ENCODE results near the gene CCDC74B.
"Not testable (repeated sequence)": the region's sequence is repeated elsewhere in the genome, so short reads cannot be mapped to it uniquely, and the experiment has no call there.

The CCDC74B gene

DNA sequence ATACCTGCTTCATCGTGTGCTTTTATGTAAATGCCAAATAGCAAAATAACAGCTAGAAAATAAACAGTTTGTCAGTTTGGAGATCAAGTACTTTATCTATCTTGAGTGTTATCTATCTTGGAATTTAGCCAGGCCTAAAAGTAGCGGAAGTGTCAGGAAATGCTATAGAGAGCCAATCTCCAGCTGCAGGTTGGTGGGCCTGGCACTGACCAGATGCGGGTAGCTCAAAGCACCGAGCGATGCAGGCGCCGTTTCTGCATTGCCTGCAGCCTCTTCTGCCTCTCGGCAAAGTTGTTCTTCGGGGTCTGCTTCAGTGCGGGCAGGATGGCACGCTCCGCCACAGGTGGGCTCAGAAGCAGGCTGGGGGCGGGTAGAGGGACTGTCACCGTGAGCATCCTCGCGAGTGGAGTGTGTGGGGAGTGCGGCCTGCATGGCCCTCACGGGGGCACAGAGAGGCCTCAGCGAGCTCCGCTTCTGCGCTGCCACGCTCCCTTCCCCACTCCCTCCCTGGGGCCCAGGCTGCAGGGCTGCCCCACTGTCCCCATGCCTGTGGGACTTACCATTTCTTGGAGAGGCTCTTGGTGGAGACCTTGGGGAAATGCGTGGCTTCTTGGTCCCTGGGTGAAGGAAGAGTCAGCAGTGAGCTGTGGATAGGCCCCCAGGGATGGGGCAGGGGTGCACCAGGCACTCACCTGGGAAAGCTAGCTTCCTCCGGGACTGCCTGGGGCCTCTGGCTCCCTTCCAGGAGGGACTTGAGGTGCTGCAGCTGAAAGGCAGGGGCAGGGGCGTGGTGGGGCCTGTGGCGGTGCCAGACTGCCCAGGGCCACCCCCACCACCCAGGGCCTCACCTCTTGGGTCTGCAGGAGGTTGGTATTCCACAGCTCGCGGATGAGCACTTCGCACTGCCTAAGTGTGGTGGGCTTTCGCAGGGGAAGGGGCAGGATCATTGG lies 5.3 kb downstream of the CCDC74B start:
- DNase-seq (ENCODE audit: insufficient read length, low spot score); FAIRE-seq: not testable (repeated sequence)

DNA sequence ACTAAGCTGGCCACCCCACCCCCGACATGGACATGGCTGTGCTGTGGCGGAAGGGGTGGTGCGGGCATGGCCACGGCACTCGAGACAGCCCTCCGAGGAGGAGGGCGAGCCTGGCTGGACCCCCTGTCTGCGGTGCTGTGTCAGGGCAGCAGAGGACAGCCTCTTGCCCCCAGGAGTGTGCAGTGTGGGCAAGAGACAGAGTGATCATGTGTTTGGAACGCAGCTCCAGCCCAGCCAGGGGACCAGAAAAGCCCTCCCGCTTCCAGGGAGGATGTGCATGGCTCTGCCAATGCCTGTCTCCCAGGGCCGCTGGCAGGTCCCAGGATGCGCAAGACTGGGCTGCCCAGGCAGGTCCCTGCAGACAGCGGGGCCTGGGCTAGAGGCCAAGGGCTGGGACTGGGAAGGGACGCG lies 6.1 kb downstream of the CCDC74B start:
- not testable (repeated sequence) for DNase-seq (ENCODE audit: insufficient read length, low spot score); FAIRE-seq

DNA sequence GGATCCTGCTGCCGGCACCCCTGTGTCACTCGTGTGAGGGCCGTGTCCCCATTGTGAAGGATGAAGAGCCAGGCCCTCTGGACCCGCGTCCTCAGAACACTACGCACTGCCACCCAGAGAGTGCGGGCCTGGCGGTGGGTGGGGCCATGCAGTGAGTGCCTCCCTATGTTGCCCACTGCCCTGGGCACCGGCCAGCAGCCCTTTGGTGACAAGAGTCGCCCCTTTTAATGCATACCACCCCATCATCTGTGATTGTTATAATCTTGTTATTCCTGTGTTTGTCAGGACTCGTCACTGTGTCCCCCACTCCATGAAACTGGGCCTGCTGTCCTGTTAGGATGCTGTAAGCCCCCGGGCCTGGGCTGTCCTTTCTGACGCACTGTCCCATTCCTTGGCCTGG lies 6.6 kb downstream of the CCDC74B start:
- not testable (repeated sequence) for DNase-seq (ENCODE audit: insufficient read length, low spot score); FAIRE-seq

DNA sequence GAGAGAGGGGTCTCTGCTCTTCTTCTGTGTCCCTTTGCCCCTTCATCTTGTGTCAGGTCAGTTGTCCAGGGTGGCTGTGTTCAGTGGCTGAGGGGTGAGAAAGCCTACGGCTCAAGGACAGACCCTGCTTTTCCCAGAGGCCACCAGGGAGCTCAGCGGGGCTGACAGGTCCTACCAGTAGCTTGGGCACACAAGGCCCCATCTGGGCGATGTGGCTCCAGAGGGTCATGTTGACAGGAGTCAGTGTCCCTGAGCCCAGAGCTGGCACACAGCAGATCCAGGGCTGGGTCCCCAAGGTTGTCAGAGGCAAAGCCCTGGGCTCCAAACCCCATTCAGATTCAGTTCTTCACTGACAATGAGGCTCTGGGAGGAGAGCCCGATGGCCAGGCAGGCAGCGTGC lies 7.8 kb downstream of the CCDC74B start:
- DNase-seq (ENCODE audit: insufficient read length, low spot score); FAIRE-seq: not testable (repeated sequence)

DNA sequence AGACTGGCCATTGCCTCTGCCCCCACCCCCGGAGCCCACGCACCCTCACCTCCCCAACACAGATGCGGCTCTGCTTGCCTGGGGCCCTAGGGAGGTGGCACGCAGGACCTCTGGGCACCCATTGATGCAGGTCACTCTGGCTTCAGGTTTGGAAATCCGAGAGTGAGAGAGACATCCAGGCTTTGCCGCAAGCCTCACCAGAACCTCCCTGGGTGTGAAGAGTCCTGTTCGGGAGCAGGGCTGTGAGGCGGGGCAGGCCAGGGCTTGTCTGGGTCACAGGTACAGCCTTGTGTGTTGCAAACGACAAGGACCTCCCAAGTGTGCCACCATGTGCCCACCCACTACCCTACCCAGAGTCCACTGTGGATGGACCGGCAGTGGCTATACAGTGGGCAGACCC lies 8.4 kb downstream of the CCDC74B start:
- DNase-seq (ENCODE audit: insufficient read length, low spot score); FAIRE-seq: not testable (repeated sequence)

DNA sequence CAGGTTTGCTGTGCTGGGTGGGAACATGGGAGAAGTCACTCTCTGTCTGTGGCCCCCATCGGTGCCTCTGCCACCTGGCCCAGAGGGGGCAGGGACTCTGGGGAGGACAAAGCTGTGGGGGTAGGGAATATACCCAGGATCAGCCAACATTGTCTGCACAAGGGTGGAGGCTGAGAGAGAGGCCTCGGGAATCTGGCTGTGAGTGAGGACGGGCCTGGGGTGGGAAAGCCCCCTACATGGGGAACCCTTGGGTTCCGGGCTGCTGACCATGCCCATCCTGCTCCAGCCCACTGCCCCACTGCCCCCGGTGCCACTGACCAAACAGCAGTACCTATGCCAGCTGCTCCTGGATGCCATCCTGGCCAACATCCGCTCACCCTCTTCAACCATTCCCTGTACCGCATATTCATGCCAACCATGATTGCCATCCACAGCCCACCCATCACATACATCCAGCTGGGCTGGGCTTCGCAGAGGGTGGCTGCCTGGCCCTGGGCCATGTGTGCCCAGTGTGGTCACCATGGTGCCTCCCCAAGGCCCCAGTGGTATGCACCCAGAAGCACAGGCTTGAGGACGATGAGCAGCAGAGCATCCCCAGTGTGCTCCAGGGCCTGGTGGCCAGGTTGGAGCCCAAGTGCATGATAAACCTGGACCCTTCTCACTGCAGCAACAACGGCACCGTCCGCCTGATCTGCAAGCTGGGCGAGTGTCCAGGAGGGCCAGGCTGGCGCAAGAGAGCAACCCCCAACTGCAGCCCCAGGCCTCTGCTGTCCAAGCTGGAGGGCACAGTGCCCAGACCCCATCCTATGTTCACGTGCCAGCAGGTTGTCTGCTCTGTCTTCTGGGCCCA lies 9.0 kb downstream of the CCDC74B start:
- no peak for DNase-seq (ENCODE audit: insufficient read length, low spot score)
- no peak for FAIRE-seq
- no peak for TF ChIP-seq POLR2A (IDR thresholded peaks at IDR 0.05; ENCODE audit: low read depth, low read length)

DNA sequence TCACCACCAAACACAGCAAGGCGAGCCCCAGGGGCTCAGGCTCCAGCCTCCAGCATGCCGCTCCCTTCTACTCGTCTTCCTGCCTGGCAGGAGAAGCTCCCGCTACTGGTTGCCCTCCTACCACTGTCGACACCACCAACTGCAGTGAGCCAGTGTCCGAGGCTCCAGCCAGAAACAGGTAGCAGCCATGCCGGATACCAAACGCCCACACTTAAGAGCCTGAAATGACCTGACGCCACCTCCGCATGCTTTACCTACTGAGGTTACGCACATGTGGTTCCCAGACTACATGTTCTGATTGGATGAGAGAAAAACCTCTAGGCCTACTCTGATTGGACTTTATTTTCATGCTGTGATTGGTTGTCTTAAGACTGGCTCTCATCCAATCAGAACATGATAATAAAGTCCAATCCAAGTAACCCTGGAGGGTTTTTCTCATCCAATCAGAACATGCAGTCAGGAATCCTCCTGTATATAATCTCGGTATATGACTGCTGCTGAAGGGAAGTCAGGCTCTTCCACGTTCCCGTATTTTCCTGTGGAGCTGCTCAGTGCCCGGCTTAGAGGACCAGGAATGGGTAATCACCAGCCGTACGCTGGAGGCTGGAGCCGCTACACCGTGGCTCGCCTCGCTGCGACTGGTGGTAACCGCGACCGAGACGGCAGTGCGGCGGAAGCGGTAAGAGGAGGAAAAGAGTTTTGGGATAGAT lies 15.6 kb downstream of the CCDC74B start, which contains the start of gene POTEF:
TSS of gene POTEF (minus strand) at position 103 of the 710 bp plus-strand sequence. CDS start 8,707 bp downstream, outside the sequence.
- not testable (repeated sequence) for DNase-seq (ENCODE audit: insufficient read length, low spot score)
- peak; percentile 30 for FAIRE-seq

DNA sequence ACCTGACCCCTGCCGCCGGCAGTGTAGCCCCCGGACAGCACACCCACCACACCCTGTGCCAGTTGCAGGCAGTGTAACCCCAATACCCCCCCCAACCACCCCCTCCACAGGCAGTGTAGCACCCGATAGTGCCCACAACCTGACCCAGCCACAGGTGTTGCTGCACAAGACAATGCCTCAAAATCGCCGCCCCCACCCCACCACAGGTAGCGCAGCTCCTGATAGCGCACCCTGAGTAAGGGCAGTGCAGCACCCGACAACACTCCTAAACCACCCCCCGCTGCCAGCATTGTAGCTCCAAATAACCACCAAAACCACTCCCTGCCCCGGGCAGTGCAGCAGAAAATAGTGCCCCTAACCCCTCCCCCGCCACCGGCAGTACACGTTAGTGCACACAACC lies 16.4 kb downstream of the CCDC74B start:
- not testable (repeated sequence) for DNase-seq (ENCODE audit: insufficient read length, low spot score); FAIRE-seq

DNA sequence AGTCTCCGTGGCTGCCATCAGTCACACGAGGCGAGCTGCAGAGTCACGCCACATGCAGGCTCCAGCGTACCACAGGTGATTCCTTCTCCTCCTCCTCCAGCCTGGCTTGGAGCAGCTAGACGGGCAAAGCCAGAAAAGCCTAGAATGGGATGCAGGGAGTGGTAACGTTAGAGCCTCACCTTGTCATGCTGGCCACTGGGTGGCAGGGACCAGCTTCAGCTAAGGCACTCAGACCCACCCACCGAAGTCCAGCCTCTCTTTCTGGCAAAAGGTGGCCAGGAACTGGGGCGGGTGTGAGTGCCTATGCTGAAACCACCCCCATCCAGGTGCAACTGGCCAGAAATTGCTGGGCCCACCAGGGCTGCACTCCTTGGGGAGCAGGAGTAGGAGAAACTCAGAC lies 17.2 kb downstream of the CCDC74B start:
- DNase-seq (ENCODE audit: insufficient read length, low spot score) = not testable (repeated sequence)

DNA sequence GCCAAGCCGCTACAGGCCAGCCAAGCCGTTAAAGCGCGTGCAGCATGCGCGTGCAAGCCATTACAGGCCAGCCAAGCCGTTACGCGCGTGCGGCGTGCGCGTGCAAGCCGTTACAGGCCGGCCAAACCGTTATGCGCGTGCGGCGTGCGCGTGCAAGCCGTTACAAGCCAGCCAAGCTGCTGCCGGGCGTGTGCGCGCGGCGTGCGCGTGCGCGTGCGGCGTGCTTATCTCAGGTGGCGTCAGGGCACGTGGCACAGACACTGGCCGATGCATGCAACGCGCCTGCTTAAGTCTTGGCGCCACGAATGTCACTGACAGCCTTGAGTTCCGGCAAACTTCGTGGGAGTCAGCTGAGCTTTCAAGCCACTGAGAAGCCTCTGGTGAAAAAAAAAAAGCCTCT lies 24.0 kb downstream of the CCDC74B start:
- not testable (repeated sequence) for DNase-seq (ENCODE audit: insufficient read length, low spot score); FAIRE-seq

More for the DNA sequence above, 17.2 kb downstream of the CCDC74B start:
- FAIRE-seq = not testable (repeated sequence)

DNA sequence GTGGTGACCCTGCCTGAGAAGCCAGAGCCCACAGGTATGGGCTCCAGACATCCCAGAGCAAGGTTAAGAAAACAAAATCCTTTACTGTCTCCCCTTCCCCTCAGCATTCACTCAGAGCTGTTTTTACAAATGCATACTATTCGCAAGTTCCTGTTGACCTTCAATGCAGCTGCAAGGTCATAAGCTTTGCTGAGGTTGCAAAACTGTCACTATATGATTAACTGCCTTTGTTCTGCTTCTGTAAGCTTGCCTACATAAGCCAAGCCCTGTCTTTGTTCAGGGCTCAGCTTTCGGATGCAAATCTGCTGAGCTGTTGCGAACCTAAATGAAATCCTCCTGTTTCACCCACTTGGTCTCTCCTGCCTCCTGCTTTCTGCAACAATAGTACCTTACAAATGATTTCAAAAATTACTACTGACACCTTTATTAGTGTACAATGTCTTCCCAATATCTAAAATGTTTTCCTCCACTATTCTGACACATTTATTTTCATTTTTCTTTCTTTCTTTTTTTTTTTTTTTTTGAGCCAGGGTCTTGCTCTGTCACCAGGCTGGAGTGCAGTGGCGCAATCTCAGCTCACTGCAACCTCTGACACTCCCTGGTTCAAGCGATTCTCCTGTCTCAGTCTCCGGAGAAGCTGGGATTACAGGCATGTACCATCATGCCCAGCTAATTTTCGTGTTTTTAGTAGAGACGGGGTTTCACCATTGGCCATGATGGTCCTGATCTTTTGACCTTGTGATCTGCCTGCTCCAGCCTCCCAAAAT lies 42.1 kb downstream of the CCDC74B start:
- not testable (repeated sequence) for FAIRE-seq; DNase-seq (ENCODE audit: insufficient read length, low spot score)
